T-cell (primary cell): ENCODE data around the gene NFILZ. TPM values are rescaled to one million over a fixed set of nuclear protein-coding genes. Genes with fewer than 3 reads are reported as not detected.
"Not testable (repeated sequence)": the region's sequence is repeated elsewhere in the genome, so short reads cannot be mapped to it uniquely, and the experiment has no call there.

ENCODE experiments used
- ATAC-seq, 4 experiments: fragments of 200-7000 bp in 3 of 4; fragments of 150-1000 bp in 1 of 4; cut with Tn5 transposase; replicated peaks in 1 of 4; 1 replicate in 3 of 4; 2 replicates in 1 of 4; pipeline ENCODE4 v1.10.0; 2021; ENCODE audit warnings: moderate library complexity in 3 of 4, mild to moderate bottlenecking in 2 of 4, moderate number of reproducible peaks in 1 of 4
- CTCF ChIA-PET, 2 donors: fragments of 300-600 bp; sonication (Branson Sonifier 250); formaldehyde crosslinking; loops; one replicate each; lab custom pipeline; 2022; ENCODE audit warnings: antibody characterized with exemption in 2 of 2; lab: Charles Lee
- POLR2A ChIA-PET, 2 donors: fragments of 300-600 bp; sonication (Branson Sonifier 250); formaldehyde crosslinking; loops; one replicate each; lab custom pipeline; 2022; ENCODE audit warnings: antibody characterized with exemption in 2 of 2; lab: Charles Lee
- DNase-seq, 35 experiments: peaks; one replicate each; pipeline versions ENCODE4 v3.0.0 to v3.0.0-alpha.2; 2013 to 2023
- H3K27ac ChIP-seq: one replicate; pipeline ENCODE4 v1.5.1; 2013; ENCODE audit warnings: low read length
- H3K27me3 ChIP-seq, 2 experiments: replicated peaks in 1 of 2; 1 replicate in 1 of 2; 2 replicates in 1 of 2; pipeline versions ENCODE4 v1.6.1 to v1.7.0; 2013; ENCODE audit warnings: low read length in 1 of 2, mixed read lengths in 1 of 2; ENCODE audit not compliant: control insufficient read depth in 2 of 2, insufficient read depth in 2 of 2; ENCODE audit errors: extremely low read depth in 1 of 2
- H3K36me3 ChIP-seq, 2 donors: 1 replicate in 1 of 2; 2 replicates in 1 of 2; pipeline versions ENCODE4 v1.6.1 to v1.7.0; 2013; ENCODE audit warnings: low read length in 1 of 2; ENCODE audit not compliant: control insufficient read depth in 2 of 2, insufficient read depth in 1 of 2; ENCODE audit errors: extremely low read depth in 1 of 2
- H3K4me1 ChIP-seq, 2 experiments: 1 replicate in 1 of 2; 2 replicates in 1 of 2; pipeline versions ENCODE4 v1.6.1 to v1.7.0; 2013; ENCODE audit warnings: low read length in 2 of 2, mixed read lengths in 1 of 2; ENCODE audit not compliant: insufficient read depth in 2 of 2, control insufficient read depth in 1 of 2; ENCODE audit errors: extremely low read depth in 1 of 2
- H3K4me3 ChIP-seq, 2 donors: 1 replicate in 1 of 2; 2 replicates in 1 of 2; pipeline versions ENCODE4 v1.5.1 to v1.7.0; 2013; ENCODE audit warnings: mild to moderate bottlenecking in 2 of 2, low read length in 1 of 2, moderate library complexity in 1 of 2; ENCODE audit not compliant: control insufficient read depth in 1 of 2; ENCODE audit errors: extremely low read depth in 1 of 2
- H3K9me3 ChIP-seq: 2 replicates; pipeline ENCODE4 v1.7.0; 2013
- H3K27ac Mint-ChIP-seq, 2 donors: one replicate each; pipeline ENCODE4 v1.8.0; 2020 to 2021; ENCODE audit warnings: mild to moderate bottlenecking in 2 of 2, mixed read lengths in 2 of 2
- H3K27me3 Mint-ChIP-seq, 2 donors: one replicate each; pipeline ENCODE4 v1.8.0; 2021 to 2022; ENCODE audit warnings: mixed read lengths in 2 of 2
- H3K36me3 Mint-ChIP-seq: one replicate; pipeline ENCODE4 v1.8.0; 2021; ENCODE audit warnings: mixed read lengths
- H3K4me1 Mint-ChIP-seq, 3 donors: one replicate each; pipeline ENCODE4 v1.8.0; 2020 to 2022; ENCODE audit warnings: mixed read lengths in 3 of 3, mild to moderate bottlenecking in 1 of 3
- H3K4me3 Mint-ChIP-seq, 3 donors: one replicate each; pipeline ENCODE4 v1.8.0; 2020 to 2022; ENCODE audit warnings: mild to moderate bottlenecking in 3 of 3, mixed read lengths in 3 of 3, moderate library complexity in 3 of 3
- H3K9me3 Mint-ChIP-seq, 3 donors: one replicate each; pipeline ENCODE4 v1.8.0; 2020 to 2022; ENCODE audit warnings: mixed read lengths in 3 of 3
- WGBS: methylation state at CpG from one replicate; pipeline ENCODE4 v1.1.5; 2013; ENCODE audit warnings: missing lambda C conversion rate; ENCODE audit not compliant: insufficient coverage; 5-methylcytosine and 5-hydroxymethylcytosine counted together
- total RNA-seq, 35 experiments: library from RNA in 6 of 35; stranded (reverse) in 6 of 35; fragments of 120-200 nt in 1 of 35; gene quantifications; one replicate each; pipeline versions ENCODE4 v1.2.1 to v1.2.4 and lab custom pipeline; 2013 to 2026

Gene NFILZ
- total RNA-seq, 5 donors from 2014 or later (not counting 1 experiment from before 2014, with no cell fraction given): not detected

GRCh38 chr19:8622886-8623285, 7.5 kb upstream of the NFILZ start:
- H3K9me3 ChIP-seq, ATAC-seq, H3K27me3 ChIP-seq, DNase-seq, H3K4me1 Mint-ChIP-seq, CTCF ChIA-PET, H3K4me3 ChIP-seq, H3K9me3 Mint-ChIP-seq, H3K27ac Mint-ChIP-seq, H3K4me3 Mint-ChIP-seq, POLR2A ChIA-PET, H3K27ac ChIP-seq, H3K4me1 ChIP-seq, H3K36me3 ChIP-seq, H3K36me3 Mint-ChIP-seq: not testable (repeated sequence)
- peaks cover 4 to 11% of the 10 kb centered on the region in 2 donors for H3K27me3 Mint-ChIP-seq
- 45% methylated on average over 1 of the region's 4 CpGs for WGBS

- Histone ChIP-seq H3K36me3 (no peaks in the 10 kb centered on the region), H3K4me3 (no peak overlapping the region), H3K9me3 (no peaks in the 10 kb centered on the region), H3K27me3 (peaks cover 0 to 2% of the 10 kb centered on the region in 2 experiments), H3K27ac (no peak overlapping the region), H3K4me1 (no peaks in the 10 kb centered on the region)
- Mint-ChIP-seq H3K4me1 (no peaks in the 10 kb centered on the region), H3K4me3 (no peak overlapping the region), H3K9me3 (no peaks in the 10 kb centered on the region), H3K27ac (no peak overlapping the region), H3K27me3 (peaks cover 0 to 2% of the 10 kb centered on the region in 2 donors), H3K36me3 (no peaks in the 10 kb centered on the region)
- no peak for ATAC-seq
- 100% methylated on average over 1 of the region's 8 CpGs for WGBS
- ChIA-PET POLR2A (no interaction called here), CTCF (interaction anchor here in 1 of 2 donors (0.7 kb wide), 1 partner anchor 31 kb away, joined by 5 read pairs; no protein-coding TSS in a partner anchor)
- no peak for DNase-seq
These were observed 3.6 kb upstream of the NFILZ start for GRCh38 chr19:8626842-8627241.

GRCh38 chr19:8629184-8629583, 1.2 kb upstream of the NFILZ start:
- Mint-ChIP-seq H3K4me1 (no peaks in the 10 kb centered on the region), H3K27me3 (peaks cover 0 to 2% of the 10 kb centered on the region in 2 donors), H3K36me3 (no peaks in the 10 kb centered on the region), H3K27ac (no peak overlapping the region), H3K9me3 (no peaks in the 10 kb centered on the region), H3K4me3 (no peak overlapping the region)
- H3K27ac ChIP-seq: no peak overlapping the region
- ChIA-PET CTCF (no interaction called here), POLR2A (no interaction called here)
- ATAC-seq (no peak), DNase-seq (no peak)
- no peaks in the 10 kb centered on the region for H3K36me3 ChIP-seq
- peaks cover 0 to 5% of the 10 kb centered on the region in 2 experiments for H3K4me1 ChIP-seq
- H3K27me3 ChIP-seq: peaks cover 0 to 8% of the 10 kb centered on the region in 2 experiments
- WGBS: 33% methylated on average over 1 of the region's 2 CpGs
- no peak overlapping the region for H3K4me3 ChIP-seq
- H3K9me3 ChIP-seq: no peaks in the 10 kb centered on the region

GRCh38 chr19:8630796-8631424, 477 bp downstream of the NFILZ start:
- ATAC-seq (no peak), DNase-seq (no peak)
- Histone ChIP-seq H3K36me3 (no peaks in the 10 kb centered on the region), H3K4me1 (peaks cover 0 to 5% of the 10 kb centered on the region in 2 experiments), H3K4me3 (no peak overlapping the region), H3K27me3 (peaks cover 0 to 8% of the 10 kb centered on the region in 2 experiments), H3K27ac (no peak overlapping the region), H3K9me3 (no peaks in the 10 kb centered on the region)
- H3K4me1 Mint-ChIP-seq: no peaks in the 10 kb centered on the region
- H3K4me3 Mint-ChIP-seq: no peak overlapping the region
- ChIA-PET POLR2A (interaction anchor here in 1 of 2 donors (0.5 kb wide), 1 partner anchor 54 kb away, joined by 3 read pairs; no protein-coding TSS in a partner anchor), CTCF (interaction anchor here in 1 of 2 donors (0.6 kb wide), 1 partner anchor 56 kb away, joined by 5 read pairs; no protein-coding TSS in a partner anchor)
- no peaks in the 10 kb centered on the region for H3K9me3 Mint-ChIP-seq
- 83% methylated on average over 1 of the region's 6 CpGs for WGBS
- no peak overlapping the region for H3K27ac Mint-ChIP-seq
- H3K36me3 Mint-ChIP-seq: no peaks in the 10 kb centered on the region
- no peaks in the 10 kb centered on the region for H3K27me3 Mint-ChIP-seq

GRCh38 chr19:8631425-8631819, 989 bp downstream of the NFILZ start:
- 74% methylated on average over 6 of the region's 11 CpGs for WGBS
- ATAC-seq (no peak), DNase-seq (no peak)
- ChIA-PET POLR2A (no interaction called here), CTCF (interaction anchor here in 1 of 2 donors (0.6 kb wide), 1 partner anchor 57 kb away, joined by 5 read pairs; no protein-coding TSS in a partner anchor)
- Histone ChIP-seq H3K9me3 (no peaks in the 10 kb centered on the region), H3K36me3 (no peaks in the 10 kb centered on the region), H3K27me3 (peaks cover 0 to 9% of the 10 kb centered on the region in 2 experiments), H3K4me1 (peaks cover 0 to 5% of the 10 kb centered on the region in 2 experiments), H3K27ac (no peak overlapping the region), H3K4me3 (no peak overlapping the region)
- no peaks in the 10 kb centered on the region for H3K36me3 Mint-ChIP-seq
- no peaks in the 10 kb centered on the region for H3K27me3 Mint-ChIP-seq
- no peak overlapping the region for H3K27ac Mint-ChIP-seq
- H3K4me1 Mint-ChIP-seq: no peaks in the 10 kb centered on the region
- no peaks in the 10 kb centered on the region for H3K9me3 Mint-ChIP-seq
- no peak overlapping the region for H3K4me3 Mint-ChIP-seq

- H3K9me3 ChIP-seq: no peaks in the 10 kb centered on the region
- DNase-seq (no peak), ATAC-seq (no peak)
- H3K4me1 Mint-ChIP-seq: peaks cover 6 to 7% (median 6%) of the 10 kb centered on the region in 3 donors
- H3K4me1 ChIP-seq: peaks cover 0 to 8% of the 10 kb centered on the region in 2 experiments
- H3K36me3 Mint-ChIP-seq: no peaks in the 10 kb centered on the region
- H3K27ac Mint-ChIP-seq: no peak overlapping the region
- no peak overlapping the region for H3K27ac ChIP-seq
- H3K9me3 Mint-ChIP-seq: no peaks in the 10 kb centered on the region
- peaks cover 5 to 21% of the 10 kb centered on the region in 2 donors for H3K27me3 Mint-ChIP-seq
- no peaks in the 10 kb centered on the region for H3K36me3 ChIP-seq
- peaks cover 0 to 34% of the 10 kb centered on the region in 2 experiments for H3K27me3 ChIP-seq
- WGBS: 90% methylated on average over 4 of the region's 8 CpGs
- no peak overlapping the region for H3K4me3 Mint-ChIP-seq
- ChIA-PET CTCF (no interaction called here), POLR2A (no interaction called here)
- H3K4me3 ChIP-seq: no peak overlapping the region
These were observed 5.0 kb downstream of the NFILZ start for GRCh38 chr19:8635422-8635821.
